Renal cortex interstitium (tissue), 15 donors: Measurements from ENCODE around the gene CPXM2. TPM values are rescaled to one million over a fixed set of nuclear protein-coding genes. Genes with fewer than 3 reads are reported as not detected.

Source experiments
- DNase-seq, 11 donors: peaks; one replicate each; pipeline ENCODE4 v3.0.0-alpha.2; 2013; ENCODE audit warnings: low read depth in 9 of 11, low spot score in 4 of 11; ENCODE audit errors: extremely low read depth in 1 of 11
- long read RNA-seq, 16 experiments: transcript quantifications; one replicate each; lab custom pipeline, GENCODE V29; 2026
- polyA plus RNA-seq, 3 donors: library from polyadenylated mRNA; unstranded; fragments of 120-200 nt; gene quantifications; one replicate each; pipeline ENCODE4 v1.2.1, GENCODE V29; 2013; ENCODE audit not compliant: insufficient read length in 3 of 3

The CPXM2 gene
- 1 to 10 TPM; 3.7 to 7.4 (median 5.6) TPM for polyA plus RNA-seq
- long read RNA-seq, donor 1, partial matches to known transcripts, result 0 of 2 reads
- long read RNA-seq, donor 1, other reads (novel, unspliced or antisense), result 0 of 2 reads
- long read RNA-seq, donor 2, result 0 reads
- long read RNA-seq, donor 3, result 0 reads
- long read RNA-seq, donor 4, result 0 reads
- long read RNA-seq, donor 5, result 0 reads
- long read RNA-seq, donor 6, result 0 reads
- long read RNA-seq, donor 7, result 0 reads
- long read RNA-seq, donor 8, partial matches to known transcripts, result 0 of 3 reads
- long read RNA-seq, donor 8, other reads (novel, unspliced or antisense), result 0 of 3 reads
- long read RNA-seq, donor 9, partial matches to known transcripts, result 0 of 2 reads
- long read RNA-seq, donor 9, other reads (novel, unspliced or antisense), result 0 of 2 reads
- long read RNA-seq, donor 10, result 0 reads
- long read RNA-seq, donor 11, result 0 reads
- long read RNA-seq, donor 12, result 0 reads
- long read RNA-seq, donor 13, result 0 reads
- long read RNA-seq, donor 14, result 0 reads
- long read RNA-seq, donor 15, result 0 reads
- long read RNA-seq, donor 16, partial matches to known transcripts, result 0 of 1 reads
- long read RNA-seq, donor 16, other reads (novel, unspliced or antisense), result 0 of 1 reads

- no peak for DNase-seq
Measured at GRCh38 chr10:123891144-123892071, at the start of gene CPXM2. TSS of gene CPXM2 (minus strand) at chr10:123891807. CDS start at chr10:123891659, 148 bp downstream.

GRCh38 chr10:123939591-123939990 is 48.0 kb upstream of the CPXM2 start:
- no peak for DNase-seq

GRCh38 chr10:123938890-123939289 is 47.3 kb upstream of the CPXM2 start:
- DNase-seq, result no peak

GRCh38 chr10:123936426-123936825 is 44.8 kb upstream of the CPXM2 start:
- no peak for DNase-seq

GRCh38 chr10:123935680-123936079 is 44.1 kb upstream of the CPXM2 start:
- DNase-seq, result no peak

- no peak for DNase-seq
Measured at GRCh38 chr10:123934846-123935245, 43.2 kb upstream of the CPXM2 start.

GRCh38 chr10:123930340-123931001 is 38.9 kb upstream of the CPXM2 start:
- no peak for DNase-seq

- no peak for DNase-seq
Measured at GRCh38 chr10:123929791-123930190, 38.2 kb upstream of the CPXM2 start.

GRCh38 chr10:123928427-123928826 is 36.8 kb upstream of the CPXM2 start:
- no peak for DNase-seq

- no peak for DNase-seq
Measured at GRCh38 chr10:123926401-123927264, 35.0 kb upstream of the CPXM2 start.

GRCh38 chr10:123922126-123922525 is 30.5 kb upstream of the CPXM2 start:
- DNase-seq, result no peak

- DNase-seq, result no peak
Measured at GRCh38 chr10:123916775-123917174, 25.2 kb upstream of the CPXM2 start.

- no peak for DNase-seq
Measured at GRCh38 chr10:123913688-123914268, 22.2 kb upstream of the CPXM2 start.

GRCh38 chr10:123912871-123913270 is 21.3 kb upstream of the CPXM2 start:
- DNase-seq, result no peak

GRCh38 chr10:123912466-123912865 is 20.9 kb upstream of the CPXM2 start:
- no peak for DNase-seq

- peak in 2 of 11 donors; percentile 30 to 35 for DNase-seq
Measured at GRCh38 chr10:123911866-123912265, 20.3 kb upstream of the CPXM2 start.

GRCh38 chr10:123909866-123910265 is 18.3 kb upstream of the CPXM2 start:
- no peak for DNase-seq

- DNase-seq, result no peak
Measured at GRCh38 chr10:123909426-123909825, 17.8 kb upstream of the CPXM2 start.
